H9 (cell line): ENCODE results near the gene ELOF1. TPM values are rescaled to one million over a fixed set of nuclear protein-coding genes. Genes with fewer than 3 reads are reported as not detected.

Source experiments
- DNase-seq: peaks from one replicate; pipeline ENCODE4 v3.0.0-alpha.2; 2017
- H2AFZ ChIP-seq: one replicate; pipeline ENCODE4 v1.6.1; 2013; ENCODE audit warnings: mild to moderate bottlenecking, low read length, control low read depth, moderate library complexity
- H2AK5ac ChIP-seq: 2 replicates; pipeline ENCODE4 v1.6.1; 2013; ENCODE audit warnings: low read length, control low read depth, mixed read lengths; ENCODE audit not compliant: insufficient read length
- H2BK120ac ChIP-seq: one replicate; pipeline ENCODE4 v1.6.1; 2013; ENCODE audit warnings: low read depth, mild to moderate bottlenecking, low read length, control low read depth, inconsistent platforms; ENCODE audit not compliant: poor library complexity, severe bottlenecking
- H2BK12ac ChIP-seq: 2 replicates; pipeline ENCODE4 v1.6.1; 2013; ENCODE audit warnings: low read length, control low read depth, mixed read lengths, low read depth; ENCODE audit not compliant: insufficient read length
- H2BK15ac ChIP-seq: 2 replicates; pipeline ENCODE4 v1.6.1; 2013; ENCODE audit warnings: low read depth, low read length, control low read depth
- H2BK20ac ChIP-seq: one replicate; pipeline ENCODE4 v1.6.1; 2013; ENCODE audit warnings: low read depth, mild to moderate bottlenecking, low read length, control low read depth, inconsistent platforms; ENCODE audit not compliant: poor library complexity, severe bottlenecking
- H2BK5ac ChIP-seq: 2 replicates; pipeline ENCODE4 v1.6.1; 2013; ENCODE audit warnings: low read length, control low read depth, mixed read lengths; ENCODE audit not compliant: insufficient read length
- H3K14ac ChIP-seq: 2 replicates; pipeline ENCODE4 v1.6.1; 2013; ENCODE audit warnings: low read length, control low read depth; ENCODE audit not compliant: insufficient read depth
- H3K18ac ChIP-seq: 2 replicates; pipeline ENCODE4 v1.6.1; 2013; ENCODE audit warnings: low read depth, mild to moderate bottlenecking, mixed read lengths, low read length, control low read depth; ENCODE audit not compliant: insufficient read length
- H3K23ac ChIP-seq: 2 replicates; pipeline ENCODE4 v1.6.1; 2013; ENCODE audit warnings: low read length, control low read depth, mixed read lengths, low read depth; ENCODE audit not compliant: insufficient read length
- H3K23me2 ChIP-seq: 2 replicates; pipeline ENCODE4 v1.6.1; 2013; ENCODE audit warnings: low read depth, mild to moderate bottlenecking, mixed read lengths, low read length, control low read depth; ENCODE audit not compliant: insufficient read length, poor library complexity, severe bottlenecking
- H3K27ac ChIP-seq: 2 replicates; pipeline ENCODE4 v1.5.1; 2013; ENCODE audit warnings: low read length, control low read depth, mixed read lengths, low read depth; ENCODE audit not compliant: insufficient read length
- H3K27me3 ChIP-seq: 2 replicates; pipeline ENCODE4 v1.6.1; 2013; ENCODE audit warnings: low read length, control low read depth, inconsistent platforms; ENCODE audit not compliant: insufficient read depth
- H3K4ac ChIP-seq: 2 replicates; pipeline ENCODE4 v1.6.1; 2013; ENCODE audit warnings: low read depth, mild to moderate bottlenecking, control low read depth, inconsistent platforms, low read length, moderate library complexity
- H3K4me1 ChIP-seq: 2 replicates; pipeline ENCODE4 v1.6.1; 2013; ENCODE audit warnings: low read length, control low read depth, inconsistent platforms; ENCODE audit not compliant: insufficient read depth
- H3K4me2 ChIP-seq: 2 replicates; pipeline ENCODE4 v1.6.1; 2013; ENCODE audit warnings: low read length, control low read depth, mixed read lengths; ENCODE audit not compliant: insufficient read length, insufficient read depth
- H3K56ac ChIP-seq: 2 replicates; pipeline ENCODE4 v1.6.1; 2013; ENCODE audit warnings: low read depth, mild to moderate bottlenecking, mixed read lengths, low read length, control low read depth; ENCODE audit not compliant: insufficient read length
- H3K79me1 ChIP-seq: 2 replicates; pipeline ENCODE4 v1.6.1; 2013; ENCODE audit warnings: low read depth, mild to moderate bottlenecking, moderate library complexity, low read length, control low read depth, inconsistent platforms; ENCODE audit not compliant: insufficient read depth, poor library complexity, severe bottlenecking
- H3K79me2 ChIP-seq: 2 replicates; pipeline ENCODE4 v1.6.1; 2013; ENCODE audit warnings: low read length, control low read depth, inconsistent platforms; ENCODE audit not compliant: insufficient read depth
- H3K9ac ChIP-seq: 2 replicates; pipeline ENCODE4 v1.6.1; 2013; ENCODE audit warnings: low read length, control low read depth, mixed read lengths; ENCODE audit not compliant: insufficient read length; ENCODE audit errors: extremely low read depth
- H3K9me3 ChIP-seq: one replicate; pipeline ENCODE4 v1.6.1; 2013; ENCODE audit warnings: low read depth, low read length, inconsistent platforms; ENCODE audit not compliant: control insufficient read depth
- H3T11ph ChIP-seq: one replicate; pipeline ENCODE4 v1.6.1; 2013; ENCODE audit warnings: mild to moderate bottlenecking, low read length, control low read depth, inconsistent platforms
- H4K20me1 ChIP-seq: one replicate; pipeline ENCODE4 v1.6.1; 2013; ENCODE audit not compliant: control insufficient read depth, insufficient read length, insufficient read depth
- H4K5ac ChIP-seq: 2 replicates; pipeline ENCODE4 v1.6.1; 2013; ENCODE audit warnings: low read depth, mild to moderate bottlenecking, mixed read lengths, low read length, control low read depth; ENCODE audit not compliant: insufficient read length
- H4K8ac ChIP-seq: replicated peaks from 2 replicates; pipeline ENCODE4 v1.6.1; 2013; ENCODE audit warnings: low read length, control low read depth, mixed read lengths, low read depth; ENCODE audit not compliant: insufficient read length
- H4K91ac ChIP-seq: 2 replicates; pipeline ENCODE4 v1.6.1; 2013; ENCODE audit warnings: low read depth, mild to moderate bottlenecking, moderate library complexity, mixed read lengths, low read length, control low read depth; ENCODE audit not compliant: insufficient read length
- H3K27ac Mint-ChIP-seq, 3 experiments: 2 replicates in 2 of 3; 3 replicates in 1 of 3; pipeline ENCODE4 v1.8.0; 2020 to 2021; ENCODE audit warnings: mixed read lengths in 3 of 3, mild to moderate bottlenecking in 1 of 3, moderate library complexity in 1 of 3
- H3K27me3 Mint-ChIP-seq: 2 replicates; pipeline ENCODE4 v1.8.0; 2021; ENCODE audit warnings: low read depth, mild to moderate bottlenecking, moderate library complexity, mixed read lengths
- H3K36me3 Mint-ChIP-seq, 3 experiments: 2 replicates in 2 of 3; 3 replicates in 1 of 3; pipeline ENCODE4 v1.8.0; 2020 to 2021; ENCODE audit warnings: low read depth in 3 of 3, mixed read lengths in 3 of 3; ENCODE audit not compliant: insufficient read depth in 1 of 3
- H3K4me1 Mint-ChIP-seq, 2 experiments: 2 replicates each; pipeline ENCODE4 v1.8.0; 2020; ENCODE audit warnings: mixed read lengths in 2 of 2
- H3K4me3 Mint-ChIP-seq, 2 experiments: 2 replicates in 1 of 2; 3 replicates in 1 of 2; pipeline ENCODE4 v1.8.0; 2020 to 2021; ENCODE audit warnings: mild to moderate bottlenecking in 2 of 2, mixed read lengths in 2 of 2, moderate library complexity in 1 of 2
- H3K9me3 Mint-ChIP-seq, 2 experiments: 2 replicates in 1 of 2; 3 replicates in 1 of 2; pipeline ENCODE4 v1.8.0; 2020; ENCODE audit warnings: mild to moderate bottlenecking in 2 of 2, mixed read lengths in 2 of 2, moderate library complexity in 1 of 2
- CTCF ChIP-seq: fragments of 200-600 bp; sonication (generic); conservative IDR thresholded peaks from 3 replicates; pipeline ENCODE4 v1.8.0; 2021; ENCODE audit warnings: antibody characterized with exemption, mild to moderate bottlenecking
- WGBS: extraction: QIAGEN DNeasy Blood & Tissue Kit; methylation state at CpG from one replicate; pipeline ENCODE4 v1.1.7; 2013; ENCODE audit warnings: missing lambda C conversion rate, low lambda C conversion rate, mixed read lengths; ENCODE audit not compliant: insufficient read length; ENCODE audit errors: extremely low coverage; 5-methylcytosine and 5-hydroxymethylcytosine counted together
- total RNA-seq: library from RNA; stranded (reverse); gene quantifications from 2 replicates; pipeline ENCODE4 v1.2.1, GENCODE V29; 2021

ELOF1 gene
- total RNA-seq, 1 experiment from 2014 or later = 84.9 TPM

GRCh38 chr19:11560404-11561051 lies 1.5 kb upstream of the ELOF1 start:
- no peaks in the 10 kb centered on the region for H3K9me3 ChIP-seq
- no peak overlapping the region for H2AFZ ChIP-seq
- H3K56ac ChIP-seq = no peak overlapping the region
- no peak overlapping the region for H3K27ac Mint-ChIP-seq
- no peak overlapping the region for H4K5ac ChIP-seq
- H3K4ac ChIP-seq = no peak overlapping the region
- no peaks in the 10 kb centered on the region for H3K4me1 ChIP-seq
- no peak overlapping the region for H3K23ac ChIP-seq
- no peak overlapping the region for H3K14ac ChIP-seq
- peak overlapping the region; percentile 20 for H3K4me2 ChIP-seq
- H4K8ac ChIP-seq = no peak overlapping the region
- no peak overlapping the region for H3T11ph ChIP-seq
- H3K4me1 Mint-ChIP-seq = peaks cover 10 to 18% of the 10 kb centered on the region in 2 experiments
- peak; percentile 78 for DNase-seq
- H3K18ac ChIP-seq = no peak overlapping the region
- peak overlapping the region; percentile 51 to 56 for H3K4me3 Mint-ChIP-seq
- no peak overlapping the region for H2BK120ac ChIP-seq
- no peak overlapping the region for H2BK20ac ChIP-seq
- peaks cover 3 to 10% (median 9%) of the 10 kb centered on the region in 3 experiments; a peak in 5 of 7 replicates for H3K36me3 Mint-ChIP-seq
- H3K27ac ChIP-seq = no peak overlapping the region
- peaks cover 0 to 3% of the 10 kb centered on the region in 2 experiments; a peak in 1 of 5 replicates for H3K9me3 Mint-ChIP-seq
- H4K20me1 ChIP-seq = no peaks in the 10 kb centered on the region
- no peak overlapping the region for H2BK12ac ChIP-seq
- H3K23me2 ChIP-seq = peaks cover 9% of the 10 kb centered on the region
- no peak overlapping the region for H2BK15ac ChIP-seq
- H3K79me2 ChIP-seq = peaks cover 15% of the 10 kb centered on the region; the same call in 1 of the 2 replicates
- no peaks in the 10 kb centered on the region; the same call in 1 of the 2 replicates for H3K27me3 Mint-ChIP-seq
- TF ChIP-seq CTCF = peak; percentile 92
- H3K79me1 ChIP-seq = peaks cover 2% of the 10 kb centered on the region
- H2AK5ac ChIP-seq = no peak overlapping the region
- no peaks in the 10 kb centered on the region for H3K27me3 ChIP-seq
- no peak overlapping the region for H2BK5ac ChIP-seq
- no peak overlapping the region for H3K9ac ChIP-seq
- no peak overlapping the region for H4K91ac ChIP-seq
- WGBS = no CpG with 5 or more reads among the region's 9 CpGs
